ENCODE measurements around the gene ASIP. TPM values are rescaled to one million over a fixed set of nuclear protein-coding genes. Genes with fewer than 3 reads are reported as not detected.
"Not testable (repeated sequence)": the region's sequence is repeated elsewhere in the genome, so short reads cannot be mapped to it uniquely, and the experiment has no call there.

The ASIP gene
- total and polyA plus RNA-seq, 2 of the 4 experiments (the other 2 are of a cell fraction): not detected

- BruUV-seq (replicated peaks); CTCF ChIA-PET; H2BK20ac ChIP-seq (ENCODE audit: low read depth, low read length); H3K18ac ChIP-seq (ENCODE audit: low read depth, low read length); H2BK120ac ChIP-seq (ENCODE audit: low read depth, low read length); H3K9me1 ChIP-seq (ENCODE audit: insufficient read depth, low read length); H2BK5ac ChIP-seq (ENCODE audit: low read depth, low read length, poor library complexity, severe bottlenecking); H3K23ac ChIP-seq (ENCODE audit: low read depth, low read length); H4K5ac ChIP-seq (ENCODE audit: low read depth, low read length); H4K8ac ChIP-seq (ENCODE audit: low read depth in 2 of 2, low read length in 2 of 2); H2BK15ac ChIP-seq (ENCODE audit: low read depth, low read length); in situ Hi-C loops (cut with MboI; ENCODE audit: low sequenced_read_pairs); intact Hi-C loops (cut with micrococcal nuclease); H3K9me3 ChIP-seq (ENCODE audit: control insufficient read depth, insufficient read depth, low read length); H3K4me1 ChIP-seq (ENCODE audit: control insufficient read depth, insufficient read depth, low read length); H2AK9ac ChIP-seq (replicated peaks; ENCODE audit: low read depth, low read length, poor library complexity); H3K4me3 ChIP-seq (ENCODE audit: insufficient read depth, low read depth, low read length); dilution Hi-C loops (cut with HindIII; ENCODE audit: low sequenced_read_pairs, unreplicated experiment); H3K14ac ChIP-seq (replicated peaks; ENCODE audit: low read depth, low read length); H4K91ac ChIP-seq (ENCODE audit: insufficient read depth, low read depth, low read length); ATAC-seq (ENCODE audit: low read depth); H3K56ac ChIP-seq (ENCODE audit: extremely low read depth, insufficient read depth, low read length); H2AFZ ChIP-seq (replicated peaks; ENCODE audit: low read length, poor library complexity); H3K27ac ChIP-seq (ENCODE audit: insufficient read depth, low read length); H3K79me1 ChIP-seq (ENCODE audit: low read depth in 1 of 2, low read length in 2 of 2); H3K4ac ChIP-seq (ENCODE audit: low read depth, low read length); POLR2A ChIA-PET (ENCODE audit: unreplicated experiment); H4K20me1 ChIP-seq (ENCODE audit: insufficient read depth, low read length); DNase-seq; H3K4me2 ChIP-seq (ENCODE audit: low read depth, low read length); H2AK5ac ChIP-seq (ENCODE audit: low read depth, low read length); H3K36me3 ChIP-seq (ENCODE audit: control insufficient read depth, insufficient read depth, low read length); H3K9ac ChIP-seq (ENCODE audit: low read depth, low read length): not testable (repeated sequence)
- WGBS, 2 experiments (ENCODE audit: extremely low coverage in 2 of 2, insufficient read length in 1 of 2): no CpG with 5 or more reads among the region's 4 CpGs
- peaks cover 28% of the 10 kb centered on the region for H3K27me3 ChIP-seq (ENCODE audit: control insufficient read depth, insufficient read depth, low read length)
Measured at GRCh38 chr20:34242015-34242414, 792 bp downstream of the ASIP start.
